GM10266 (cell line): ENCODE measurements around the gene CFAP251.

Experiments
- DNase-seq: peaks from one replicate; pipeline ENCODE4 v3.0.0; 2012; ENCODE audit errors: extremely low spot score
- CTCF ChIP-seq: IDR thresholded peaks from 2 replicates; pipeline ENCODE4 v1.5.1; 2012; ENCODE audit warnings: mild to moderate bottlenecking, low read depth; ENCODE audit not compliant: control insufficient read depth, insufficient read depth; ENCODE audit errors: missing control alignments

The CFAP251 gene

GRCh38 chr12:122012184-122012583 is 93.8 kb downstream of the CFAP251 start:
- no peak for DNase-seq
- TF ChIP-seq CTCF = no peak

GRCh38 chr12:122013136-122013535 is 94.7 kb downstream of the CFAP251 start:
- TF ChIP-seq CTCF = no peak
- DNase-seq = no peak

DNA sequence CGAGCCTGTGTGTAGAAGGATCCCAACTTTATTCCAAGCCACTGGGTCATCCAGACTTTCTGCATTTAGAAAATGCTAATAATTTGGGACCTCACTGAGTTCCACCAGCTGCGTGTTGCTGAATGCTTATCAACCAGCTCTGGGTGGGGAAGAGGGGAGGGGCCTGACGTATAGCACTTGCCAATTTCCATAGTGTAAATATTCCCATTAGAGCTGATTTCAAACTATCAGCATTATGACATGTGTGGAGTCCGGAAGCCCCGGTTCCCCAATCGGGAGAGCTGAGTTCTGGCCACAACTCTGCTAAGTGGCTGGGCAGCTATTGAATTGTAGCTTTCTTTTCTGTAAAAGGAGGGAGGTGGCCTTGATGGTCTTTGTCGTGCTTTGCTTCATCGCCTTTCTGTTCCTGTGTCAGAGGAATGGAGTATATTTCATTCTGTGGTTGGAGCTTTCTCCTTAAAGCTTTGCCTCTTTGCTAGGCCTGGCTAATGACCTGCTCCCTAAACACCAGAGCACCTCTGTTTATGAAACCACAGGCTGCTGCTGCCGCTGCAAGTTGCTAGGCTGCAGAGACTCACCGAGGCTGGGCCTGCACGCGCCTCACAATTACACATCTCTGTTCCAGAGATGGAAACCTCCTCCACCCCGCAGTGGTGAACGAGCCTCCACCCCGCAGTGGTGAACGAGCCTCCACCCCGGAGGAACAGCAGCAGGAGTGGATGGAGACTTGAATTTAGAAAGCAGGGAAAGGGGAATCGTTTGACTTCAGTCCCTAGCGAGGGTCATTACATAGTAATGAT is 95.6 kb downstream of the CFAP251 start:
- TF ChIP-seq CTCF = no peak
- DNase-seq = no peak

DNA sequence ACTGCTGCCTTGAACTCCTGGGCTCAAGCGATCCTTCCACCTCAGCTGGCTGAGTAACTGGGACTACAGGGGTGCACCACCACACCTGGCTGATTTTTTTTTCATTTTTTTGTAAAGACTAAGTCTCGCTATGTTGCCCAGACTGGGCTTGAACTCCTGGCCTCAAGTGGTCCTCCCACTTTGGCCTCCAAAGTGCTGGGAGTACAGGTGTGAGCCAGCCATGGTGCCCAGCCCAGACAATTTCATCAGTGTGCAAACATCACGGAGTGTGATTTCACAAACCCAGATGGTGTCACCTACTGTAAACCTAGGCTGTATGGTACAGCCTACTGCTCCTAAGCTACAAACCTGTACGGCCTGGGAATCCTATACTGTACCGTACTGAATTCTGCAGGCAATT is 96.4 kb downstream of the CFAP251 start:
- DNase-seq = no peak
- no peak for TF ChIP-seq CTCF

- DNase-seq = no peak
- no peak for TF ChIP-seq CTCF
Measured at GRCh38 chr12:122018457-122018856, 100.1 kb downstream of the CFAP251 start.

DNA sequence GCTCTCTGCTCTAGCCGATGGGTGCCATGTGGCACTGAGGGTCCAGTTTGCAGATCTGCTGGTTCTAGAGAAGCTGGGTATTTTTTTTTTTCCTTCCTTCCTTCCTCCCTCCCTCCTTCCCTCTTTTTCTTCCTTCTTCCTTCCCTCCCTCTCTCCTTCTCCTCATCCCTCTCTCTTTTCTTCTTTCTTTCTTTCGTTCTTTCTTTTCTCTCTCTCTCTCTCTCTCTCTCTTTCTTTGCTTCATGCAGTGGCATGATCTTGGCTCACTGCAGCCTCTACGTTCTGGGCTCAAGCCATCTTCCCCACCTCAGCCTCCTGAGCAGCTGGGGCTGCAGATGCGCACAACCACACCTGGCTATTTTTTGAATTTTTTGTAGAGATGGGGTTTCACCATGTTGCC is 100.5 kb downstream of the CFAP251 start:
- TF ChIP-seq CTCF = no peak
- no peak for DNase-seq

- no peak for DNase-seq
- TF ChIP-seq CTCF = no peak
Measured at GRCh38 chr12:122020795-122021192, 102.4 kb downstream of the CFAP251 start.
